ENCODE measurements around the gene PRR29. TPM values are rescaled to one million over a fixed set of nuclear protein-coding genes. Genes with fewer than 3 reads are reported as not detected.

PRR29 gene
- polyA plus RNA-seq, 1 donor from 2014 or later, result 2.8 TPM

Other genes starting within 250 kb of the PRR29 start
- 47.2 and 49.3 TPM in 2 replicates for gene CCDC47, start 224.8 kb upstream of the PRR29 start, polyA plus RNA-seq
- gene DDX42, start 224.2 kb upstream of the PRR29 start, polyA plus RNA-seq, result 114 and 115 TPM in 2 replicates
- gene PSMC5, start 170.9 kb upstream of the PRR29 start, polyA plus RNA-seq, result 63.1 and 69.5 TPM in 2 replicates
- gene FTSJ3, start 170.7 kb upstream of the PRR29 start, polyA plus RNA-seq, result 23.2 and 25.8 TPM in 2 replicates
- gene SMARCD2, start 155.7 kb upstream of the PRR29 start, polyA plus RNA-seq, result 24.0 and 33.2 TPM in 2 replicates
- not detected in 2 replicates for gene CSH2, start 124.7 kb upstream of the PRR29 start, polyA plus RNA-seq
- gene GH2, start 116.4 kb upstream of the PRR29 start, polyA plus RNA-seq, result not detected in 2 replicates
- not detected in 2 replicates for gene CSH1, start 101.8 kb upstream of the PRR29 start, polyA plus RNA-seq
- not detected in 2 replicates for gene CSHL1, start 87.1 kb upstream of the PRR29 start, polyA plus RNA-seq
- not detected in 2 replicates for gene GH1, start 79.5 kb upstream of the PRR29 start, polyA plus RNA-seq
- gene CD79B, start 66.0 kb upstream of the PRR29 start, polyA plus RNA-seq, result not detected in 2 replicates
- not detected in 2 replicates for gene SCN4A, start 25.4 kb upstream of the PRR29 start, polyA plus RNA-seq
- not detected in 2 replicates for gene ICAM2, start 22.3 kb downstream of the PRR29 start, polyA plus RNA-seq
- 2.3 and 5.6 TPM in 2 replicates for gene ERN1, start 131.8 kb downstream of the PRR29 start, polyA plus RNA-seq